GM12872 (cell line): ENCODE results near the gene TEX48.

Experiments
- CTCF ChIP-seq: IDR thresholded peaks from 3 replicates; pipeline ENCODE4 v1.5.1; 2011; ENCODE audit warnings: low read depth, mild to moderate bottlenecking, low read length, moderate library complexity; ENCODE audit not compliant: insufficient read depth

Gene TEX48

GRCh38 chr9:114706711-114707110 lies 24.7 kb upstream of the TEX48 start:
- no peak for TF ChIP-seq CTCF

- no peak for TF ChIP-seq CTCF
Measured at GRCh38 chr9:114701988-114702387, 20.0 kb upstream of the TEX48 start.

- no peak for TF ChIP-seq CTCF
Measured at GRCh38 chr9:114697951-114698351, 16.0 kb upstream of the TEX48 start.

GRCh38 chr9:114696814-114697544 lies 15.0 kb upstream of the TEX48 start:
- no peak for TF ChIP-seq CTCF

- no peak for TF ChIP-seq CTCF
Measured at GRCh38 chr9:114695948-114696347, 14.0 kb upstream of the TEX48 start.

GRCh38 chr9:114694719-114695269 lies 12.8 kb upstream of the TEX48 start:
- no peak for TF ChIP-seq CTCF

- no peak for TF ChIP-seq CTCF
Measured at GRCh38 chr9:114694146-114694545, 12.2 kb upstream of the TEX48 start.
